Parathyroid adenoma (tissue), 2 donors: Measurements from ENCODE around the gene CDIP1.

ENCODE experiments used
- H2AFZ ChIP-seq: fragments of 300-600 bp; sonication (generic); one replicate; pipeline ENCODE4 v1.7.0; 2017; ENCODE audit warnings: antibody characterized with exemption, mild to moderate bottlenecking
- H3K27ac ChIP-seq: fragments of 300-600 bp; sonication (generic); one replicate; pipeline ENCODE4 v1.7.0; 2017
- H3K27me3 ChIP-seq: fragments of 300-600 bp; sonication (generic); one replicate; pipeline ENCODE4 v1.7.0; 2017; ENCODE audit warnings: low read length; ENCODE audit not compliant: control insufficient read depth, insufficient read depth
- H3K36me3 ChIP-seq: fragments of 300-600 bp; sonication (generic); one replicate; pipeline ENCODE4 v1.7.0; 2017; ENCODE audit warnings: low read length; ENCODE audit not compliant: control insufficient read depth, insufficient read depth
- H3K4me1 ChIP-seq: fragments of 300-600 bp; sonication (generic); one replicate; pipeline ENCODE4 v1.7.0; 2017; ENCODE audit warnings: control low read depth
- H3K4me2 ChIP-seq: fragments of 300-600 bp; sonication (generic); one replicate; pipeline ENCODE4 v1.7.0; 2017; ENCODE audit warnings: low read length
- H3K4me3 ChIP-seq: fragments of 300-600 bp; sonication (generic); one replicate; pipeline ENCODE4 v1.7.0; 2017; ENCODE audit warnings: low read depth, low read length
- H3K79me2 ChIP-seq: fragments of 300-600 bp; sonication (generic); one replicate; pipeline ENCODE4 v1.7.0; 2017; ENCODE audit warnings: control low read depth
- H3K9ac ChIP-seq: fragments of 300-600 bp; sonication (generic); one replicate; pipeline ENCODE4 v1.7.0; 2017; ENCODE audit warnings: mild to moderate bottlenecking
- H3K9me3 ChIP-seq: fragments of 300-600 bp; sonication (generic); one replicate; pipeline ENCODE4 v1.7.0; 2017; ENCODE audit warnings: low read length; ENCODE audit not compliant: control insufficient read depth
- TF ChIP-seq, protein P1 (sequence below): fragments of 300-600 bp; sonication (generic); IDR thresholded peaks from one replicate; pipeline ENCODE4 v1.7.0; 2017; ENCODE audit warnings: antibody characterized with exemption, mild to moderate bottlenecking
- donor health status: primary hyperparathyroidism.

The CDIP1 gene

GRCh38 chr16:4570688-4571321, 32.2 kb upstream of the CDIP1 start:
- TF ChIP-seq, protein P1, sequence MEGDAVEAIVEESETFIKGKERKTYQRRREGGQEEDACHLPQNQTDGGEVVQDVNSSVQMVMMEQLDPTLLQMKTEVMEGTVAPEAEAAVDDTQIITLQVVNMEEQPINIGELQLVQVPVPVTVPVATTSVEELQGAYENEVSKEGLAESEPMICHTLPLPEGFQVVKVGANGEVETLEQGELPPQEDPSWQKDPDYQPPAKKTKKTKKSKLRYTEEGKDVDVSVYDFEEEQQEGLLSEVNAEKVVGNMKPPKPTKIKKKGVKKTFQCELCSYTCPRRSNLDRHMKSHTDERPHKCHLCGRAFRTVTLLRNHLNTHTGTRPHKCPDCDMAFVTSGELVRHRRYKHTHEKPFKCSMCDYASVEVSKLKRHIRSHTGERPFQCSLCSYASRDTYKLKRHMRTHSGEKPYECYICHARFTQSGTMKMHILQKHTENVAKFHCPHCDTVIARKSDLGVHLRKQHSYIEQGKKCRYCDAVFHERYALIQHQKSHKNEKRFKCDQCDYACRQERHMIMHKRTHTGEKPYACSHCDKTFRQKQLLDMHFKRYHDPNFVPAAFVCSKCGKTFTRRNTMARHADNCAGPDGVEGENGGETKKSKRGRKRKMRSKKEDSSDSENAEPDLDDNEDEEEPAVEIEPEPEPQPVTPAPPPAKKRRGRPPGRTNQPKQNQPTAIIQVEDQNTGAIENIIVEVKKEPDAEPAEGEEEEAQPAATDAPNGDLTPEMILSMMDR = no peak
- Histone ChIP-seq H3K9ac (no peak overlapping the region), H3K4me1 (no peaks in the 10 kb centered on the region)

GRCh38 chr16:4570086-4570485, 31.5 kb upstream of the CDIP1 start:
- Histone ChIP-seq H3K36me3 (no peaks in the 10 kb centered on the region), H3K4me2 (no peak overlapping the region), H3K9me3 (no peaks in the 10 kb centered on the region), H3K4me3 (no peak overlapping the region), H3K27ac (no peak overlapping the region), H3K9ac (no peak overlapping the region), H3K79me2 (no peaks in the 10 kb centered on the region), H3K27me3 (no peaks in the 10 kb centered on the region), H3K4me1 (no peaks in the 10 kb centered on the region), H2AFZ (no peak overlapping the region)
- TF ChIP-seq, protein P1 = no peak

More at GRCh38 chr16:4570688-4571321, 32.2 kb upstream of the CDIP1 start:
- Histone ChIP-seq H3K9me3 (no peaks in the 10 kb centered on the region), H3K4me3 (no peak overlapping the region), H3K79me2 (no peaks in the 10 kb centered on the region), H3K27me3 (no peaks in the 10 kb centered on the region), H3K4me2 (no peak overlapping the region), H3K27ac (no peak overlapping the region), H3K36me3 (no peaks in the 10 kb centered on the region), H2AFZ (no peak overlapping the region)

GRCh38 chr16:4566144-4566543, 27.6 kb upstream of the CDIP1 start:
- TF ChIP-seq, protein P1 = no peak
- Histone ChIP-seq H3K4me1 (no peaks in the 10 kb centered on the region), H3K36me3 (no peaks in the 10 kb centered on the region), H3K4me2 (no peak overlapping the region), H3K27ac (no peak overlapping the region), H3K79me2 (no peaks in the 10 kb centered on the region), H3K9ac (no peak overlapping the region), H2AFZ (no peak overlapping the region), H3K9me3 (no peaks in the 10 kb centered on the region), H3K27me3 (no peaks in the 10 kb centered on the region), H3K4me3 (no peak overlapping the region)

DNA sequence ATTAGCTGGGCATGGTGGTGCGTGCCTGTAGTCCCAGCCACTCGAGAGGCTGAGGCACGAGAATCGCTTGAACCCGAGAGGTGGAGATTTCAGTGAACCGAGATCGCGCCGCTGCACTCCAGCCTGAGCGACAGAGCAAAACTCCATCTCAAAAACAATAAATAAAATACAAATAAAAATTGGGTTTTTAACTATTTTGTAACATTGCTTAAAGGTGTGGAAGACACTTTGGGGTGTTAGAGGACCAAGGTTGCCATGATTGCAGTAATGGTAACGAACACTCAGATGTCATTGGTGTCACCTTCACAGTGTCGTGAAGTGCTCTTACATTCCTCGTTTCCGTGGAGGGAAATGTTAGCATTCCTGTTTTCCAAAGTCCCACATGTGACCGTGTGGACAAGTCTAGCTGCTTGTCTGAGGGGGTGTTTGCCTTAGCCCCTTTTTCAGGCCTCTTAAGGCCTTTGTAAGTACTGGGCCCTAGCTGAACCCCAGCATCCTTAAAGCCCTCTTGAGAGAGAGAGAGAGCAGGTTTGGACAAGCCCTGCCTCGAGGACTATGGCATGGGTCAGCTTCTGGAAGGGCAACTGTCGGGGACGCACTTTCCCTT, 26.2 kb upstream of the CDIP1 start:
- Histone ChIP-seq H3K4me2 (no peak overlapping the region), H3K79me2 (no peaks in the 10 kb centered on the region), H2AFZ (no peak overlapping the region), H3K4me3 (no peak overlapping the region), H3K36me3 (no peaks in the 10 kb centered on the region), H3K27ac (no peak overlapping the region), H3K4me1 (no peaks in the 10 kb centered on the region), H3K9ac (no peak overlapping the region), H3K27me3 (no peaks in the 10 kb centered on the region), H3K9me3 (no peaks in the 10 kb centered on the region)
- TF ChIP-seq, protein P1 = no peak

- no peak overlapping the region for H3K4me3 ChIP-seq
- no peaks in the 10 kb centered on the region for H3K4me1 ChIP-seq
- no peaks in the 10 kb centered on the region for H3K9me3 ChIP-seq
- no peak overlapping the region for H2AFZ ChIP-seq
- H3K36me3 ChIP-seq = no peaks in the 10 kb centered on the region
- H3K4me2 ChIP-seq = no peak overlapping the region
- no peaks in the 10 kb centered on the region for H3K79me2 ChIP-seq
- H3K9ac ChIP-seq = no peak overlapping the region
- no peak overlapping the region for H3K27ac ChIP-seq
- TF ChIP-seq, protein P1 = no peak
- no peaks in the 10 kb centered on the region for H3K27me3 ChIP-seq
Observed at GRCh38 chr16:4561596-4561995, 23.0 kb upstream of the CDIP1 start.
